GM19324 (cell line): ENCODE data around the gene FAM83F.
"Not testable (repeated sequence)": the region's sequence is repeated elsewhere in the genome, so short reads cannot be mapped to it uniquely, and the experiment has no call there.

Experiments
- ATAC-seq: cut with Tn5 transposase; IDR thresholded peaks from one replicate; pipeline ENCODE4 v1.9.1; 2021; ENCODE audit warnings: mild to moderate bottlenecking, moderate library complexity; ENCODE audit not compliant: unreplicated experiment, low FRiP score

The FAM83F gene

DNA sequence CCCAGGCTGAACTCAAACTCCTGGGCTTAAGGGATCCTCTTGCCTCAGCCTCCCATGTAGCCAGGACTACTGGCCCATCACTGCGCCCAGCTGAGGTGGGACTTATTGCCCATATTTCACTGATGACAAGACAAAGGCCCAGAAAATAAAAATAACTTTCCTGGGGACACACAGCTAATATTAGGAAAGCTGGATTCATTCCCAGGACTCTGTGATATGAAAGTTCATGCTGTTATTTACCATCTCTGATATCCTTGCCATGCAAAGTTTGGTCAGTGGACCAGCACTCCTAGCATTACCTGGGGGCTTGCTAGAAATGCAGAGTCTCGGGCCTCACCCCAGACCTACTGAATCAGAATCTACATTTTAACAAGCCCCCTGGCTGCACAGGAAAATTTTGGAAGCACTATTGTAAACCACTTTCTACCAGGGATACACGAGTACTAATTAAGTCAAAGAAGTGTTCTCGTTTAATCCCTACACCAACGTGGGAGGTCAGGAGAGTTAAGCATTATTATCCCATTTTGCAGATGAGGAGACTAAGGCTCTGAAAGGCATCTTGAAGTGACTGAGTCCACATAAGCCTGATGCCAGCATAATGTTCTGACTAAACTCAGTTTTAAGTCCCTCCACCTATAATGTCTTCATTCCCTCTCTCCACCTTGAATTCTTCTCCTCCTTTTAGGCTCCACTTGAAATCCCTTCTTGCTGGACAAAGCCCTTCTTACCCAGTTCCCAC, 2.5 kb upstream of the FAM83F start:
- no peak for ATAC-seq

DNA sequence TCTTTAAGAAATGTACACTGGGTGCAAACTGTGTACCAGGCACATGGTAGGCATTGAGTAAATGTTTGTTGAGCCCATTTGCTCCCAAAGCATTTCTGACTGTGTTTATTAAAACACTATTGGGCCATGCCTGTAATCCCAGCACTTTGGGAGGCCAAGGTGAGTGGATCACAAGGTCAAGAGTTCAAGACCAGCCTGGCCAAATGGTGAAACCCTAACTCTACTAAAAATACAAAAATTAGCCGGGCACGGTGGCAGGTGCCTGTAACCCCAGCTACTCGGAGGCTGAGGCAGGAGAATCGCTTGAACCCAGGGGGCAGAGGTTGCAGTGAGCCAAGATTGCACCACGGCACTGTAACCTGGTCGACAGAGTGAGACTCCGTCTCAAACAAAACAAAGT, 1.9 kb upstream of the FAM83F start:
- not testable (repeated sequence) for ATAC-seq

DNA sequence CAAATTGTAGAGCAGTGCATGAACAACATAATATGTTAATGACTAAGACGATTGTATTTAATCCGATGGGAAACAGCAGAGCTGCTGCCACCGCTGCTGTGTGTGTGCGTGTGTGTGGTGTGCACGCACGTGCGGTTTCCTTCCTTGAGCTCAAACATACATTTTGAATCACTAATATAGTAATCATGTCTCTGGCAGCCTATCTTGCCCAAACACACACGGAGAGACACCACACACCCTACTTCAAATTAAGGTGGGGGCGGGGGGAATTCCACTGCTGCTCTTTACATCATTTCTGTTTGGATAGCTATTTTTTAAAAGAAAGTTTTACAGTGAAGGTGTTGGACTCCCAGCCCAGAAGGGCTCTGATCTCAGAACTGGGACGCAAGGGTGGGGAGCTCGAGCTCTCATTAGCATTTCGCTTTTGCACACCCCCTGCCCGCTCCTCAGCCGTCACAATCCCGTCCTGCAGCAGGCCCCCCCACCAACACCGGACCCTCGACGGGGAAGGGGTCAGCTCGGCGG, 651 bp upstream of the FAM83F start:
- ATAC-seq = no peak

- ATAC-seq = no peak
Measured at GRCh38 chr22:39995393-39996252, 869 bp downstream of the FAM83F start.

DNA sequence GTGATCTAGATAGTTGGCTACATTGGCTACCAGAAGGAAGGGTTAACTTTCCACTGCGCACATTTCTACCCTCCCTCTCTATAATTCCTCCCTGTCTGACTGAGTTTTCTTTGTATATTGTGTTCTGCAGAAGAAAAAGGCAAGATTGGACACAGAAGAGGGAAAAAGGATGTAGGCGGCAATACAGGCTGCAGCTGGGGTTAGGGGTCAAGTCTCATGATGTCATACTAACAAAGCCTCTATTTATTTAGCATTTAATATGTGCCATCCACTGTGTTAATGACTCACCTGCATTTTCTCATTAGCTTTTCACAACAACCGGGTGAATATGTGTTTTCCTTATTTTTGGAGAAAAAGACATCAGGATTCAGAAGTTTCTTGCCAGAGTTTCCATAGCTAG, 2.0 kb downstream of the FAM83F start:
- no peak for ATAC-seq

DNA sequence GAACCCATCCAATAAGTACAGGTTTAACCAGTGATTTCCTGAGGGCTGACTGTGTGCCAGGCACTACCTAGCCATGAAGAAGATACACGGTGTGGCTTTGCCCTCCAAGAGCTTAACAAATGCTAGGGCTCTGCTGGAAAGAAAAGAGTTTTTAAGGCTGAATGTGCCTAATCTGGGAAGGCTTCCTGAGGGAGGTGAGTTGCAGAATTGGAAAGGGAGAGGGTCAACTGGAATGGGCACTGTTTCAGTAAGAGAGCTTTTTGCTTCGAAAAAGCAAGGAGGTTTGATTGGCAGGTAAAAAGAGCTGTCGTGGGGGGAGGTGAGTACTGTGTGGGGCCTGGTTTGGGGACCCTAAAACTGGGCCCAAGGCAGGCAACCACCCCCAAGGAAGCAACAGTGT, 2.7 kb downstream of the FAM83F start:
- ATAC-seq = no peak

- no peak for ATAC-seq
Measured at GRCh38 chr22:39997939-39998726, 3.4 kb downstream of the FAM83F start.

DNA sequence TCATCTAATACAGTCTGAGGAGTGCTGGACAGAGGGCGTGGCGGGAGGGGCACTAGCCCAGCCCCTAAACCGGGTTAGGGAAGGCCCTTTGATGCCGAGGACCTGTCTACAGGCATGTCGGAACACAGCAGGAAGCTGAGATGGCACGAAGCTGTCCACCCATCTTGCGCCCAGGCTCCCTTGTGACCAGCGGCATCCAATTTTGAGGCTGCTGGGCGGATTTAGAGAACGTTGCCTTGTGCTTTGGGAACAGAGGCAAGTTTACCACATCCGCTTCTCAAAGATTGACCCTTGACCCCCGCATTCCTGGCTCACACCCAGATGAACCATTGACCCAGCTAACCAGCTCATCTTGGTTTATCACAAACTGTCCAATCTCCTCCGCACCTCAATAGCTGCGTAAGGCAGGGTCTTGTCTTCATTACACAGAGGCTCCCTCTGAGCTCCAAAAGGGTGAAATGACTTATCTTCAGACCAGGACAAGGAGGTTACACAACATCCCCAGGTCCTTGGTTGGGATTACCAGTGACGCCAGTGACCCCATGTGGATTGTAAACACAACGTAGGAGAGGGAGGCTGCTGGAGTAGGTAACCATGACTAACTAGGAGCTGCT, 4.5 kb downstream of the FAM83F start:
- no peak for ATAC-seq

- no peak for ATAC-seq
Measured at GRCh38 chr22:40000171-40000570, 5.4 kb downstream of the FAM83F start.

DNA sequence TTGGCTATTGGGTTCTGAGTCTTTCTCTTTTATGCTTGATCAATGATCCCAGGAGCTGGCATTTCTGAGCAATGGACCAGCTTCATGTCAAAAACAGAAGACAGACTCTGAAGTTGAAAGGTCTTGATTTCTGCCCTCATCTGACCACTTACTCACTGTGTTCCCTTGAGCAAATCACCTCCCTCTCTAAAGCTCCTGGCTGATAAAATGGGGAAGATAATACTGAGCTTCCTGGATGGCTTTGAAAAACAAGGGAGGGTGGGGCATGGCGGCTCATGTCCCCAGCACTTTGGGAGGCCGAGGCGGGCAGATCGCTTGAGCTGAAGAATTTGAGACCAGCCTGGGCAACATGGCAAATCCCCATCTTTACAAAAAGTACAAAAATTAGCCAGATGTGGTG, 6.4 kb downstream of the FAM83F start:
- no peak for ATAC-seq

DNA sequence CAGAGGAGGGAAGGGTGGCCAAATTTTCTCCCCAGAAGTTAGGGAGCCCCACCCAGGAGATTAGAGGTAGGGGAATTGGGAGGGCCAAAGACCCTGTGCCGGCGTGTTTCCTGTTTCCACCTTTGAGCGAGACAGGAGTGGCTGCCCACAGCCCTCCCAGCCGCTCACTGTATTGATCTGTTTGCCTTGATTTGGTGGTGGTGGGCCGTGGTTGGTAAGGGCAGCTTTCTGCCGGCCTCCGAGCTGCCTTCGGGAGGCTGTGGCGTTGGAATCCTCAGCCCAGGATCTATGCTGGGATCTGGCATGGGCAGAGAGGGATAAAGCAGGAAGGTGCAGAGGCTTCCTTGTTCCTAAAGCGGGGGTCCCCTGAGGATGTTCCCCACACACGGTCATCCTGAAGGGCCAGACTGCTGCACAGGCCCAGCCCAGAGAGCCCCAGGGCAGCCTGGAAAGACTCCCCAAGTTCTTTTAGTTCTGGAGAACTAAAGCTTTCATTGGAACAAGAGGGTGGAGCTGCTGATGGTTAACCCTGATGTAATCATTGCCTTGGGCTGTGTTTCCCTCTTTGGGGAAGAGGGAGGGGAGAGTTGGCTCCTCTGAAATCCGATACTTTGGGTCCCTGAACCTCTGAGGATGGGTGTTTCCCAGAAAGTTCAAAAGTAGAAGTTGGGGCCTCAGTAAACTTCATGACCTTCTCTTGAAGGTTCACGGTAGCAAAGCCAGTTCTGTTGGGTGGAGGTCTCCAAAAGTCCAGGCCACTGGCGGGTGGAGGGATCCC, 7.2 kb downstream of the FAM83F start:
- ATAC-seq = no peak

DNA sequence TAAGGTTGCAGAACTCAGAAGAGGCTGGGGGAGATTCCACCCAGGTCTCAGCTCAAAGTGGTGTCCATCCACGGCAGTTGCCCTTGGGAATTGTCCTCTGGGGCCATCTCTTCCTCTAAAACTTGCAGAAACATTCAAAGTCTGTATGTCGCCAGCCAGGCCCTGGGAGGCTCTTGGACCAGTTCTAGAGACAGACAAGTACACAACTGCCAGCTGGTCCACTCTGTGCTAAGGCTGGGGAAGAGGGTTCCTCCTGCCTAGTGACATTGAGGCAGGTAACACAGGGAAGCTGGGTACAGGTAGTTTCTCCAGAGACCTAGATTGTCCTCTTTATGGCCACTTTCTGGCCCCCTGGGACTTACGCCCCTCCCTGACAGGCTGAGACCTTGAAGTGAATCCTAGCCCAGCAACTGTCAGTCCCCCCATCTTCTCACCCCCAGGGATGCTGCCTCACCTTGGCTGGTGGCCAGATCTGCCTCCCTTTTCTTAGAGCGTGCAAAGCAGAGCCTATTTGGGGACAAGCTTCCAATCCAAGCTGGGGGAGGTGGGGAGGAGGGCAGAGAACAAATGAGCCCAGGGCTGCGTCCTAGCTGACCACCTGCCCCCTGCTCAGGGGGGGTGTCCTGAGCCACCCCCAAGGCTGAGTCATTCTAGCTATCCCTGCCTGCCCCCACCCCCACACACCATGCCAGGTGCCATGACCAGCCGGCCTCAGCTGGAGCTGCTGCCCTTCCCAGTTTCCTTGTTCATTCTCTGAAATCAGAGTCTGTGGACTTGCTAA, 8.4 kb downstream of the FAM83F start:
- ATAC-seq = no peak

GRCh38 chr22:40004836-40005235, 10.1 kb downstream of the FAM83F start:
- no peak for ATAC-seq

DNA sequence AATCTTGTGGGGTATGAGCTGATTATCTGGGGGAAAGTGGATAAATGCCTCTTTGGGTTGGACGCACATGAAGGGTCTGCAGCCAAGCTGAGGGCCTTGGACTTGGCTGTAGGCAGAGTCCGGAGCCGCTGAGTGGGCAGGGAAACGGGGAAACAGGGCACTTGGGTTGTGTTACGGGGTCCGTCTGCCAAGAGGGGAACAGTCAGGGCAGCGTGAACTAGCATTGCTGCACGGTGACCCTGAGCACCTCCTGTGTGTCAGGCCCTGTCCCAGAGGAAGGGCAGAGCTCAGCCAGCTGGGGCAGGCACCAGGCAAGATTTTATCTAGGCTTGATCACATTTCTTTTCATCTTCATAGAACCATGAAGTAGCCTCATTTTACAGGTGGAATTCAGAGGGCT, 11.9 kb downstream of the FAM83F start:
- no peak for ATAC-seq

DNA sequence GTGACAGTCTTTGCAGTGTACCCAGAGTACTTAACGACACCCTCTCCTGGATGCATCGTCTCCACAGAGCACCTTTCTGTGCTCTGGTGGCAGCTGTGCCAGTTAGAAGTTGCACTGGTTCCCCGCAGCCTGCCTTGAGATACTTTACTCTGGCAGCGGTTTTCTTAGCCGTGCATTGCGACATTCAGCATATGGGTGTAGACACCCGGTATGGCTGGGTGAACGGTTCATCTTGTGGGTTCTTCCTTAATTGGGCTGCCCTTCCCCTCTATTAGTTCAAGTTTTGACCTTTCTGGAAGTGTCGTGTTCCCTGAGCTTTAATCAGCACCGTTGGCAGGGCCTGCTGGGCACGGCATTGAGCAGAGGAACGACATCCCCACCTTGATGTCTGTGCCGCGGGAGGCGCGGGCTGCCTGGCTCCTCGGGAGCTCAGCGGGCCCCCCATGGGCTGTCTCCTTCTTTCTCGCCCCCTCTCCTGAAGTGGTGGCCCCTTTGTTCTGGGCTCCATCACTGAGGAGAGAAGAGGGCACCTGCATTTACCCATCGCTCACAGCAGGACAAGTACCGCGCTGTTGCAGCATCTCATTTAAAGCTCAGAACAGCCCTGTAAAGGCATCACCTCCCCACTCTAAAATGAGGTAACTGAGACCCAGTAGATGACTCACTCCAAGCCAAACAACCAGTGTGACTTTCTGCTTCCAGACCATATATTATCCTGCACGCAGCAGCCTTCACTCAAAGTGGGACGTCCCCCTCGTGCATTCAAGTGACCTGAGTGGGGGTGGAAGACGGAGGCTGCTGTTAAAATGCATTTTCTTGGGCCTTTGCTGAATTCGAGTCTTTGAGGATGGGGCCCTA, 13.3 kb downstream of the FAM83F start:
- no peak for ATAC-seq

- ATAC-seq = no peak
Measured at GRCh38 chr22:40008726-40009291, 14.1 kb downstream of the FAM83F start.

DNA sequence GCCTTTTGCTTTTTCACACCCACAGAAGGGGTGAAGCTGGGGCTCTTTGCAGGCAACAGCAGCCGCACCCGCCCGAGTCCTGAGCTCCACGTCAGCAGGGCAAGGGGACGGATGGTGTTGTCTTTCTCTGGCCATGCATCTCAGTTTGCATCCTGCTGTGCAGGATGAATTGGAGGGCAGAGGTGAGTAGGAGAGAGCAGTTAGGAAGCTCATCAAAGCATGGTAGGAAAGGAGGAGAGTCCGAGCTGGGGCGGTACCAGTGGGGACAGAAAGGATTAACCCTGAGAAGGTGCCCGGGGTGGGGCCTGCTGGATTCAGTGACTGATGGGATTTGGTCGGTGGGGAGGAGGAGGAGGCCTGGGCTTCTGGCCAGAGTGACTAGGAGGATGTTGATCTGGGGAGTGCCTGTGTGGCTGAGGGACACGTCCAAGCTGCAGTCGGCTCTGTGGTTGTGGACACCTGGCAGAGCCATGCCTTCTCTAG, 14.6 kb downstream of the FAM83F start:
- ATAC-seq = no peak
